ENCODE data around the gene PIK3R2. TPM values are rescaled to one million over a fixed set of nuclear protein-coding genes. Genes with fewer than 3 reads are reported as not detected.

The PIK3R2 gene
- total and polyA plus RNA-seq, 2 of the 13 experiments (the other 11 are each of a cell fraction or from before 2014, with no cell fraction given), result 18.6 to 25.3 TPM

DNA sequence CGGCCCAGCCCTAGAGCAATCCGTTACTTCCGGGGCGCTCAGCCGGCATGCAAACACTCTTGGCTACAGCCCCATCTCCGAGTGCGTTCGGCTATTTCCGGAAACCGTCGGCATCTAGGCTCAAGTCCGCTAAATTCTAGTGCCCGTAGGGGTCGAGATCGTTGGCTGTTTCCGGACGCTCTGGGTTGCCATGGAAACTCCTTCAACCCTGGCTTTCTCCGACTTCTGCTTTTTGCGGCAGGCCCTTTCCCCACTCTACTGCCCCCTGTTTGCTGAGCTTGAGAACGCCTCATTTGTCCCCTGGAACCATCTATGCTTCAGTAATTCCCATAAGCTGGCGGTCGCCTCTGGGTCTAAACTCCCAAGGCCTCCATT, 534 bp upstream of the PIK3R2 start (continued):
- TF ChIP-seq, protein P1, sequence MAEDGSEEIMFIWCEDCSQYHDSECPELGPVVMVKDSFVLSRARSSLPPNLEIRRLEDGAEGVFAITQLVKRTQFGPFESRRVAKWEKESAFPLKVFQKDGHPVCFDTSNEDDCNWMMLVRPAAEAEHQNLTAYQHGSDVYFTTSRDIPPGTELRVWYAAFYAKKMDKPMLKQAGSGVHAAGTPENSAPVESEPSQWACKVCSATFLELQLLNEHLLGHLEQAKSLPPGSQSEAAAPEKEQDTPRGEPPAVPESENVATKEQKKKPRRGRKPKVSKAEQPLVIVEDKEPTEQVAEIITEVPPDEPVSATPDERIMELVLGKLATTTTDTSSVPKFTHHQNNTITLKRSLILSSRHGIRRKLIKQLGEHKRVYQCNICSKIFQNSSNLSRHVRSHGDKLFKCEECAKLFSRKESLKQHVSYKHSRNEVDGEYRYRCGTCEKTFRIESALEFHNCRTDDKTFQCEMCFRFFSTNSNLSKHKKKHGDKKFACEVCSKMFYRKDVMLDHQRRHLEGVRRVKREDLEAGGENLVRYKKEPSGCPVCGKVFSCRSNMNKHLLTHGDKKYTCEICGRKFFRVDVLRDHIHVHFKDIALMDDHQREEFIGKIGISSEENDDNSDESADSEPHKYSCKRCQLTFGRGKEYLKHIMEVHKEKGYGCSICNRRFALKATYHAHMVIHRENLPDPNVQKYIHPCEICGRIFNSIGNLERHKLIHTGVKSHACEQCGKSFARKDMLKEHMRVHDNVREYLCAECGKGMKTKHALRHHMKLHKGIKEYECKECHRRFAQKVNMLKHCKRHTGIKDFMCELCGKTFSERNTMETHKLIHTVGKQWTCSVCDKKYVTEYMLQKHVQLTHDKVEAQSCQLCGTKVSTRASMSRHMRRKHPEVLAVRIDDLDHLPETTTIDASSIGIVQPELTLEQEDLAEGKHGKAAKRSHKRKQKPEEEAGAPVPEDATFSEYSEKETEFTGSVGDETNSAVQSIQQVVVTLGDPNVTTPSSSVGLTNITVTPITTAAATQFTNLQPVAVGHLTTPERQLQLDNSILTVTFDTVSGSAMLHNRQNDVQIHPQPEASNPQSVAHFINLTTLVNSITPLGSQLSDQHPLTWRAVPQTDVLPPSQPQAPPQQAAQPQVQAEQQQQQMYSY (CRISPR knock-in tag; IDR thresholded peaks at IDR 0.05), result 0 out of 2 replicates have a peak, but pooled peaks have one; percentile 72
- peak; percentile 20; the same call in 1 of the 2 replicates for TF ChIP-seq ZNF607 (CRISPR knock-in tag; IDR thresholded peaks at IDR 0.05; ENCODE audit: borderline replicate concordance)
- TF ChIP-seq, protein P2, sequence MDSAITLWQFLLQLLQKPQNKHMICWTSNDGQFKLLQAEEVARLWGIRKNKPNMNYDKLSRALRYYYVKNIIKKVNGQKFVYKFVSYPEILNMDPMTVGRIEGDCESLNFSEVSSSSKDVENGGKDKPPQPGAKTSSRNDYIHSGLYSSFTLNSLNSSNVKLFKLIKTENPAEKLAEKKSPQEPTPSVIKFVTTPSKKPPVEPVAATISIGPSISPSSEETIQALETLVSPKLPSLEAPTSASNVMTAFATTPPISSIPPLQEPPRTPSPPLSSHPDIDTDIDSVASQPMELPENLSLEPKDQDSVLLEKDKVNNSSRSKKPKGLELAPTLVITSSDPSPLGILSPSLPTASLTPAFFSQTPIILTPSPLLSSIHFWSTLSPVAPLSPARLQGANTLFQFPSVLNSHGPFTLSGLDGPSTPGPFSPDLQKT (CRISPR knock-in tag; IDR thresholded peaks at IDR 0.05; ENCODE audit: borderline replicate concordance), result no peak
- peak; percentile 26; the same call in 1 of the 2 replicates for TF ChIP-seq TGIF2 (CRISPR knock-in tag; IDR thresholded peaks at IDR 0.05)
- TF ChIP-seq KAT7 (CRISPR knock-in tag; IDR thresholded peaks at IDR 0.05; ENCODE audit: borderline replicate concordance), result no peak; the same call in 1 of the 2 replicates
- TF ChIP-seq ZNF138 (CRISPR knock-in tag; IDR thresholded peaks at IDR 0.05; ENCODE audit: low read depth), result no peak
- TF ChIP-seq SSRP1 (CRISPR knock-in tag; IDR thresholded peaks at IDR 0.05), result 0 out of 2 replicates have a peak, but pooled peaks have one; percentile 11
- TF ChIP-seq, protein P3, sequence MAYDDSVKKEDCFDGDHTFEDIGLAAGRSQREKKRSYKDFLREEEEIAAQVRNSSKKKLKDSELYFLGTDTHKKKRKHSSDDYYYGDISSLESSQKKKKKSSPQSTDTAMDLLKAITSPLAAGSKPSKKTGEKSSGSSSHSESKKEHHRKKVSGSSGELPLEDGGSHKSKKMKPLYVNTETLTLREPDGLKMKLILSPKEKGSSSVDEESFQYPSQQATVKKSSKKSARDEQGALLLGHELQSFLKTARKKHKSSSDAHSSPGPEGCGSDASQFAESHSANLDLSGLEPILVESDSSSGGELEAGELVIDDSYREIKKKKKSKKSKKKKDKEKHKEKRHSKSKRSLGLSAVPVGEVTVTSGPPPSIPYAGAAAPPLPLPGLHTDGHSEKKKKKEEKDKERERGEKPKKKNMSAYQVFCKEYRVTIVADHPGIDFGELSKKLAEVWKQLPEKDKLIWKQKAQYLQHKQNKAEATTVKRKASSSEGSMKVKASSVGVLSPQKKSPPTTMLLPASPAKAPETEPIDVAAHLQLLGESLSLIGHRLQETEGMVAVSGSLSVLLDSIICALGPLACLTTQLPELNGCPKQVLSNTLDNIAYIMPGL (CRISPR knock-in tag; IDR thresholded peaks at IDR 0.05; ENCODE audit: borderline replicate concordance in 1 of 2, low read depth in 1 of 2), result peak in 1 of 2 experiments; percentile 56; a peak in 2 of 4 replicates
- no peak for TF ChIP-seq PCBP2 (optimal IDR thresholded peaks at IDR 0.05; ENCODE audit: low read depth, low read length, poor library complexity, severe bottlenecking)
- no peak for TF ChIP-seq NFE2 (CRISPR knock-in tag; IDR thresholded peaks at IDR 0.05)
- TF ChIP-seq ERF (CRISPR knock-in tag; IDR thresholded peaks at IDR 0.05), result peak; percentile 56; the same call in 1 of the 2 replicates
- TF ChIP-seq SCMH1 (CRISPR knock-in tag; IDR thresholded peaks at IDR 0.05; ENCODE audit: borderline replicate concordance), result no peak
- TF ChIP-seq SYNCRIP (IDR thresholded peaks at IDR 0.05; ENCODE audit: insufficient read depth, low read depth, low read length), result no peak
- TF ChIP-seq NR2F6 (IDR thresholded peaks at IDR 0.05), result no peak
- TF ChIP-seq NR2F6 (CRISPR knock-in tag; IDR thresholded peaks at IDR 0.05), result peak; percentile 7; the same call in 1 of the 2 replicates
- TF ChIP-seq ZNF788 (CRISPR knock-in tag; IDR thresholded peaks at IDR 0.05; ENCODE audit: borderline replicate concordance), result peak; percentile 59; the same call in 1 of the 2 replicates
- TF ChIP-seq ZSCAN9 (CRISPR knock-in tag; IDR thresholded peaks at IDR 0.05; ENCODE audit: borderline replicate concordance), result peak; percentile 37; the same call in 1 of the 2 replicates
- 0 out of 2 replicates have a peak, but pooled peaks have one; percentile 11 for TF ChIP-seq PHF8 (CRISPR knock-in tag; IDR thresholded peaks at IDR 0.05)
